GM23338 (cell line): Measurements from ENCODE around the gene LILRA6. TPM values are rescaled to one million over a fixed set of nuclear protein-coding genes. Genes with fewer than 3 reads are reported as not detected.
A peak's percentile ranks its signal among the peaks of the same experiment; 100 is the strongest.

ENCODE experiments used
- ATAC-seq: fragments of 200-7000 bp; cut with Tn5 transposase; 3 replicates; pipeline ENCODE4 v1.9.1; 2020
- DNase-seq: peaks from one replicate; pipeline ENCODE4 v3.0.0-alpha.2; 2015; ENCODE audit warnings: low spot score
- H2AFZ ChIP-seq: fragments of 200-600 bp; sonication (generic); 2 replicates; pipeline ENCODE4 v1.8.0; 2016; ENCODE audit warnings: antibody characterized with exemption, mild to moderate bottlenecking, moderate library complexity
- H3F3A ChIP-seq: fragments of 200-600 bp; sonication (generic); replicated peaks from 2 replicates; pipeline ENCODE4 v1.8.0; 2017; ENCODE audit warnings: antibody characterized with exemption, mixed run types, low read depth
- H3K27ac ChIP-seq: fragments of 200-600 bp; sonication (generic); 2 replicates; pipeline ENCODE4 v1.6.1; 2016; ENCODE audit warnings: low read depth
- H3K27me3 ChIP-seq: fragments of 200-600 bp; sonication (generic); 2 replicates; pipeline ENCODE4 v1.8.0; 2016; ENCODE audit warnings: mild to moderate bottlenecking, mixed run types, moderate library complexity; ENCODE audit not compliant: insufficient read depth
- H3K36me3 ChIP-seq: fragments of 200-600 bp; sonication (generic); 2 replicates; pipeline ENCODE4 v1.8.0; 2016; ENCODE audit warnings: mild to moderate bottlenecking; ENCODE audit not compliant: insufficient read depth
- H3K4me1 ChIP-seq: fragments of 200-600 bp; sonication (generic); 2 replicates; pipeline ENCODE4 v1.8.0; 2016; ENCODE audit warnings: mild to moderate bottlenecking, moderate library complexity; ENCODE audit not compliant: insufficient read depth
- H3K4me2 ChIP-seq: fragments of 200-600 bp; sonication (generic); 2 replicates; pipeline ENCODE4 v1.7.1; 2017; ENCODE audit warnings: mixed run types
- H3K4me3 ChIP-seq: fragments of 200-600 bp; sonication (generic); 2 replicates; pipeline ENCODE4 v1.6.1; 2016; ENCODE audit warnings: mixed run types
- H3K79me2 ChIP-seq: fragments of 200-600 bp; sonication (generic); replicated peaks from 2 replicates; pipeline ENCODE4 v1.8.0; 2017; ENCODE audit warnings: mild to moderate bottlenecking; ENCODE audit not compliant: insufficient read depth
- H3K9me2 ChIP-seq: fragments of 200-600 bp; sonication (generic); 2 replicates; pipeline ENCODE4 v1.8.0; 2017; ENCODE audit not compliant: insufficient read depth
- H4K20me1 ChIP-seq: fragments of 200-600 bp; sonication (generic); replicated peaks from 2 replicates; pipeline ENCODE4 v1.8.0; 2017; ENCODE audit warnings: mild to moderate bottlenecking; ENCODE audit not compliant: insufficient read depth
- H3K27ac Mint-ChIP-seq: 2 replicates; pipeline ENCODE4 v1.8.0; 2020; ENCODE audit warnings: inconsistent platforms, mild to moderate bottlenecking, moderate library complexity, mixed read lengths
- H3K27me3 Mint-ChIP-seq: 3 replicates; pipeline ENCODE4 v1.8.0; 2022; ENCODE audit warnings: low read depth, mild to moderate bottlenecking, moderate library complexity, mixed read lengths, inconsistent platforms; ENCODE audit not compliant: insufficient read depth, poor library complexity
- H3K36me3 Mint-ChIP-seq: 3 replicates; pipeline ENCODE4 v1.8.0; 2021; ENCODE audit warnings: low read depth, mild to moderate bottlenecking, inconsistent platforms, moderate library complexity, mixed read lengths
- H3K4me1 Mint-ChIP-seq: 3 replicates; pipeline ENCODE4 v1.8.0; 2020; ENCODE audit warnings: mild to moderate bottlenecking, inconsistent platforms, mixed read lengths
- H3K4me3 Mint-ChIP-seq: 3 replicates; pipeline ENCODE4 v1.8.0; 2021; ENCODE audit warnings: moderate library complexity, mild to moderate bottlenecking, inconsistent platforms, mixed read lengths
- H3K9me3 Mint-ChIP-seq: 3 replicates; pipeline ENCODE4 v1.8.0; 2020; ENCODE audit warnings: moderate library complexity, mild to moderate bottlenecking, inconsistent platforms, mixed read lengths
- CREB1 ChIP-seq: fragments of 250-450 bp; sonication (Bioruptor Pico); IDR thresholded peaks from 2 replicates; pipeline ENCODE4 v1.5.0; 2020; ENCODE audit warnings: low read depth, mild to moderate bottlenecking, moderate library complexity
- CTCF ChIP-seq, 2 experiments: fragments of 200-600 bp in 1 of 2; sonication (generic) in 1 of 2; conservative IDR thresholded peaks; 2 replicates each; pipeline versions ENCODE4 v1.5.1 to v1.6.1; 2016 to 2017; ENCODE audit warnings: antibody characterized with exemption in 2 of 2, low read depth in 2 of 2, mild to moderate bottlenecking in 2 of 2, moderate library complexity in 1 of 2
- ETS1 ChIP-seq: IDR thresholded peaks from 2 replicates; pipeline ENCODE4 v1.6.1; 2016; ENCODE audit warnings: antibody characterized with exemption
- EZH2 ChIP-seq: fragments of 200-600 bp; sonication (generic); IDR thresholded peaks from one replicate; pipeline ENCODE4 v1.8.0; 2017; ENCODE audit warnings: antibody characterized with exemption, mild to moderate bottlenecking, low read depth; ENCODE audit not compliant: unreplicated experiment
- EZH2phosphoT487 ChIP-seq: fragments of 200-600 bp; sonication (generic); IDR thresholded peaks from one replicate; pipeline ENCODE4 v1.8.1; 2018; ENCODE audit warnings: antibody characterized with exemption; ENCODE audit not compliant: unreplicated experiment
- JUNB ChIP-seq: IDR thresholded peaks from one replicate; pipeline ENCODE4 v1.6.1; 2016; ENCODE audit warnings: antibody characterized with exemption; ENCODE audit not compliant: unreplicated experiment
- NANOG ChIP-seq: IDR thresholded peaks from 2 replicates; pipeline ENCODE4 v1.6.1; 2016; ENCODE audit warnings: antibody characterized with exemption, borderline replicate concordance
- POLR2AphosphoS5 ChIP-seq: IDR thresholded peaks from 2 replicates; pipeline ENCODE4 v1.6.1; 2016; ENCODE audit warnings: antibody characterized with exemption, low read depth
- REST ChIP-seq: IDR thresholded peaks from one replicate; pipeline ENCODE4 v1.6.1; 2018; ENCODE audit warnings: antibody characterized with exemption; ENCODE audit not compliant: unreplicated experiment
- STAT1 ChIP-seq: IDR thresholded peaks from one replicate; pipeline ENCODE4 v1.6.1; 2016; ENCODE audit warnings: antibody characterized with exemption; ENCODE audit not compliant: unreplicated experiment
- ZNF114 ChIP-seq: fragments of 250-450 bp; sonication (Bioruptor Pico); IDR thresholded peaks from 2 replicates; pipeline ENCODE4 v1.5.0; 2020; ENCODE audit warnings: mild to moderate bottlenecking, moderate library complexity
- ZNF331 ChIP-seq: fragments of 250-450 bp; sonication (Bioruptor Pico); IDR thresholded peaks from 2 replicates; pipeline ENCODE4 v1.5.0; 2020; ENCODE audit warnings: low read depth, mild to moderate bottlenecking, moderate library complexity
- ZNF462 ChIP-seq: fragments of 250-450 bp; sonication (Bioruptor Pico); IDR thresholded peaks from 2 replicates; pipeline ENCODE4 v1.5.0; 2020; ENCODE audit warnings: mild to moderate bottlenecking, moderate library complexity
- polyA plus RNA-seq: library from polyadenylated mRNA; unstranded; fragments of >200 nt; fragmentation: Nextera tagmentation; extraction: Ambion mirVana; gene quantifications from 2 replicates; pipeline ENCODE4 v1.2.1, GENCODE V29; 2016
- total RNA-seq: library from RNA; depleted of rRNA; stranded (reverse); fragments of >200 nt; shearing (Covaris generic); gene quantifications from 2 replicates; pipeline ENCODE4 v1.2.3, GENCODE V29; 2014

The LILRA6 gene
- total and polyA plus RNA-seq, 2 experiments from 2014 or later, result not detected

- H3K4me3 ChIP-seq, result no peak overlapping the region
- H3K27me3 Mint-ChIP-seq, result peaks cover 5% of the 10 kb centered on the region
- H3K4me1 Mint-ChIP-seq, result peaks cover 4% of the 10 kb centered on the region; the same call in 1 of the 3 replicates
- H3K9me2 ChIP-seq, result no peaks in the 10 kb centered on the region
- H4K20me1 ChIP-seq, result no peaks in the 10 kb centered on the region
- H3K36me3 ChIP-seq, result no peaks in the 10 kb centered on the region
- H3K27ac ChIP-seq, result no peak overlapping the region
- no peaks in the 10 kb centered on the region for H3K79me2 ChIP-seq
- ATAC-seq, result peak; percentile 77
- H3K27me3 ChIP-seq, result no peaks in the 10 kb centered on the region
- H3K4me1 ChIP-seq, result no peaks in the 10 kb centered on the region
- no peak overlapping the region for H3K4me2 ChIP-seq
- H3F3A ChIP-seq, result no peaks in the 10 kb centered on the region
- no peak overlapping the region for H3K27ac Mint-ChIP-seq
- peak; percentile 32 for DNase-seq
- TF ChIP-seq CREB1 (CRISPR knock-in tag) (no peak), ZNF331 (CRISPR knock-in tag) (no peak), REST (no peak), STAT1 (no peak), EZH2 (no peak), NANOG (no peak), ETS1 (no peak), EZH2phosphoT487 (no peak), JUNB (no peak), ZNF462 (no peak), CTCF (conservative IDR thresholded peaks at IDR 0.05; ENCODE audit: low read depth in 2 of 2) (no peak), POLR2AphosphoS5 (no peak), ZNF114 (no peak)
- no peaks in the 10 kb centered on the region for H3K9me3 Mint-ChIP-seq
- H2AFZ ChIP-seq, result 0 out of 2 replicates have a peak overlapping the region, but pooled peaks have one; percentile 28
- no peak overlapping the region for H3K4me3 Mint-ChIP-seq
- H3K36me3 Mint-ChIP-seq, result no peaks in the 10 kb centered on the region
Observed at GRCh38 chr19:54254195-54254906, 11.8 kb upstream of the LILRA6 start.
